ENCODE data around the gene TATDN2. TPM values are rescaled to one million over a fixed set of nuclear protein-coding genes. Genes with fewer than 3 reads are reported as not detected.
A peak's percentile ranks its signal among the peaks of the same experiment; 100 is the strongest.

Gene TATDN2
- total RNA-seq, 2 donors from 2014 or later: 40.8 to 49.8 TPM

GRCh38 chr3:10321630-10322351 is 73.5 kb downstream of the TATDN2 start:
- peaks cover 0 to 4% of the 10 kb centered on the region in 2 donors for H3K36me3 Mint-ChIP-seq (ENCODE audit: insufficient read depth in 2 of 2)
- peaks cover 20% of the 10 kb centered on the region for H3K27me3 Mint-ChIP-seq (ENCODE audit: low read depth)
- H3K27ac Mint-ChIP-seq: no peak overlapping the region
- no peak for ATAC-seq (replicated peaks in 1 of 2)
- H3K4me3 Mint-ChIP-seq: peak overlapping the region; percentile 62 to 69
- H3K9me3 Mint-ChIP-seq: no peaks in the 10 kb centered on the region
- peaks cover 36% of the 10 kb centered on the region for H3K4me1 Mint-ChIP-seq (ENCODE audit: low read depth)
- no peak for DNase-seq

GRCh38 chr3:10322352-10322710 is 74.1 kb downstream of the TATDN2 start:
- Mint-ChIP-seq H3K27ac (no peak overlapping the region), H3K27me3 (ENCODE audit: low read depth) (peaks cover 23% of the 10 kb centered on the region), H3K4me1 (ENCODE audit: low read depth) (peaks cover 35% of the 10 kb centered on the region), H3K9me3 (no peaks in the 10 kb centered on the region), H3K36me3 (ENCODE audit: insufficient read depth in 2 of 2) (peaks cover 0 to 4% of the 10 kb centered on the region in 2 donors), H3K4me3 (no peak overlapping the region)
- DNase-seq (peak; percentile 10 to 19), ATAC-seq (replicated peaks in 1 of 2) (no peak)

GRCh38 chr3:10327592-10327991 is 79.3 kb downstream of the TATDN2 start:
- H3K27me3 Mint-ChIP-seq (ENCODE audit: low read depth): peaks cover 53% of the 10 kb centered on the region

GRCh38 chr3:10328460-10329071 is 80.3 kb downstream of the TATDN2 start:
- Mint-ChIP-seq H3K9me3 (no peaks in the 10 kb centered on the region), H3K27ac (no peak overlapping the region), H3K36me3 (ENCODE audit: insufficient read depth in 2 of 2) (no peaks in the 10 kb centered on the region), H3K4me1 (ENCODE audit: low read depth) (no peaks in the 10 kb centered on the region), H3K27me3 (ENCODE audit: low read depth) (peaks cover 57% of the 10 kb centered on the region), H3K4me3 (no peak overlapping the region)
- ATAC-seq (replicated peaks in 1 of 2) (no peak), DNase-seq (no peak)

More at GRCh38 chr3:10327592-10327991, 79.3 kb downstream of the TATDN2 start:
- no peaks in the 10 kb centered on the region for H3K36me3 Mint-ChIP-seq (ENCODE audit: insufficient read depth in 2 of 2)
- H3K4me3 Mint-ChIP-seq: no peak overlapping the region
- DNase-seq (no peak), ATAC-seq (replicated peaks in 1 of 2) (no peak)
- no peaks in the 10 kb centered on the region for H3K9me3 Mint-ChIP-seq
- no peak overlapping the region for H3K27ac Mint-ChIP-seq
- H3K4me1 Mint-ChIP-seq (ENCODE audit: low read depth): no peaks in the 10 kb centered on the region

- Mint-ChIP-seq H3K27ac (no peak overlapping the region), H3K4me1 (ENCODE audit: low read depth) (no peaks in the 10 kb centered on the region), H3K9me3 (no peaks in the 10 kb centered on the region), H3K4me3 (no peak overlapping the region), H3K27me3 (ENCODE audit: low read depth) (peaks cover 60% of the 10 kb centered on the region), H3K36me3 (ENCODE audit: insufficient read depth in 2 of 2) (no peaks in the 10 kb centered on the region)
- no peak for DNase-seq
- no peak for ATAC-seq (replicated peaks in 1 of 2)
These were observed 81.3 kb downstream of the TATDN2 start for GRCh38 chr3:10329495-10330015.

- Mint-ChIP-seq H3K4me1 (ENCODE audit: low read depth) (no peaks in the 10 kb centered on the region), H3K9me3 (no peaks in the 10 kb centered on the region), H3K27ac (no peak overlapping the region), H3K36me3 (ENCODE audit: insufficient read depth in 2 of 2) (no peaks in the 10 kb centered on the region), H3K4me3 (no peak overlapping the region), H3K27me3 (ENCODE audit: low read depth) (peaks cover 55% of the 10 kb centered on the region)
- ATAC-seq (replicated peaks in 1 of 2) (no peak), DNase-seq (no peak)
These were observed 82.1 kb downstream of the TATDN2 start for GRCh38 chr3:10330319-10330718.

Other genes with a start within 250 kb of the TATDN2 start
- 10 to 100 TPM; 77.2 to 81.2 TPM for gene FANCD2, start 222.0 kb upstream of the TATDN2 start, total RNA-seq
- gene FANCD2OS, start 140.2 kb upstream of the TATDN2 start, total RNA-seq: not detected
- gene BRK1, start 132.8 kb upstream of the TATDN2 start, total RNA-seq: 10 to 100 TPM; 89.0 to 89.3 TPM
- gene VHL, start 106.7 kb upstream of the TATDN2 start, total RNA-seq: 10 to 100 TPM; 61.1 to 61.7 TPM
- 10 to 100 TPM in 1 of 2 donors, 1 to 10 TPM in 1; 9.4 to 11.8 TPM for gene IRAK2, start 83.5 kb upstream of the TATDN2 start, total RNA-seq
- 1 to 10 TPM in 1 of 2 donors, under 1 TPM in 1; 0.43 to 1.3 TPM for gene GHRL, start 44.5 kb downstream of the TATDN2 start, total RNA-seq
- gene SEC13, start 72.7 kb downstream of the TATDN2 start, total RNA-seq: 10 to 100 TPM; 84.0 to 88.5 TPM

Measured in activated T-cell treated with anti-CD3 and anti-CD28 coated beads, Interleukin-2, amount 50 U/mL, for 72 hours (primary cell).